LoVo (cell line): ENCODE data around the gene EDN2.

Source experiments
- DNase-seq: peaks from one replicate; pipeline ENCODE4 v3.0.0-alpha.2; 2016; ENCODE audit warnings: low spot score

EDN2 gene

DNA sequence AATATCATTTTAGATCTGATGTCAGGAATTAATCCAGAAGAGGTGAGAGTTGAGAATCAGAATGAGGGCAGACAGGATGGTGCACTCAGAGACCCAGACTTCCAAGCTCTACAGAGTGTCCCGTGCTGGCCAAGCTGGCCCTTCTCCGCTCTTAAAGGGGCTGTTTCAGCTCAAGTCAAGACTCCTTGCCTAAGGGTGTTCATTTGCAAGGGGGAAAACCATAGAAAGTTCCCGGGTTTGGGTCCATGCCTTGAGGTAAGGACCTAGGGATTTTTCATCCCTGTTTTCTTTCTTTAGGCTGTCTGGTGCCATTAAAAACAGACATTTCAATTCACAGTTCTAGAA lies 47.5 kb downstream of the EDN2 start:
- no peak for DNase-seq

DNA sequence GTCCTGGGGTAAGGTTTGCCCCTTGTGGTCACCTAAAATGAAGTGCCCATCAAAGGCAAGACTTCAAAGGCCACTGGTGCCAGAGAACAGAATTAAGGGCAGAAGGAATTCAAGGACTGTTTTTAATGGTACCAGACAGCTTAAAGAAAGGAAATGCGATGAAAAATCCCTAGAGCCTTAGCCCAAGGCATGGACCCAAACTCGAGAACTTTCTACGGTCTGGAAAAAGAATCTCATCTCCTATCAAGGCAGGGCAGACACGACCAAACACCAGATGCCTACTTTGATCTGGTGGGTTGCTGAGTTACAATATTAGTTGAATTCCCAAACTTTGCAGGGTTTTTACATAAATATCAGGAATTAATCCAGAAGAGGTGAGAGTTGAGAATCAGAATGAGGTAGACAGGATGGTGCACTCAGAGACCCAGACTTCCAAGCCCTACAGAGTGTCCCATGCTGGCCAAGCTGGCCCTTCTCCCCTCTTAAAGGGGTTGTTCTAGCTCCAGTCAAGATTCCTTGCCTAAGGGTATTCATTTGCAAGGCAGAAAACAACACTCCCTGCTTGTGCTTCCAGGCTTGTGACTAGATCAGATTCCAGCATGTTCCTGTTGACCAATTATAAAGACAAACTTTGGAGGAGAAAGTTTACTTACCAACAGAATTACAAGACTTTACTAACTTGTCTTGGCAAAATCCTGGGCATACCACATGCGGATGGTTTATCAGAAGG lies 48.0 kb downstream of the EDN2 start:
- no peak for DNase-seq

DNA sequence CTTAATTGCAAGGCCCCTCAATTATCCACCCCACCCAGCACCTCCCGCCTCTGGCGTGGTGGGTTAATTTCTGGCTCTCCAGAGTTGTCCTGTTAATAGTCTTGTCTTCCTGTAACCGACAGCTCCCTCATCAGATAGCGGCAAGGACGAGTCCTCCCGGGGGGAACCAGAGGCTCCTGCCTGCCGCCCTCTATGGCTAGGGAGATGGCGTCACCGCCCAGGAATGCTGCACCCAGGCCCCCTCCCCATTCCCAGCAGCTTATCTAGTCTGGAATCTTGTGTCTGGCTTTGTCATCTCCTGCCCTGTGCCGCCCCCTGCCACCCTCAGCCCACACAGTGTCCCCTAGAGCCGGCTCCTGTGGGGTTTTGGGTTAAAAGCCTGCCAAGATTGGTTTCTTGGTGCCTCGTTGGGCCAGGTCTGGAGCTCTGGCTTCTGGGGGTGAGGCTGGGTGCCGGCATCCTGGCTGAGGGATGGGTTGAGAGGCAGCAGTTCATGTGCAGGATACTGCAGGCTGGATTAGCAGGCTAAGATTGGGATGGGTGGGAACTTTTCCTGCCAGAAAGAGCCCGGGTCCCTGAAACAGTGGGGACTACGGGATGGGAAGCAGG lies 48.8 kb downstream of the EDN2 start:
- no peak for DNase-seq

DNA sequence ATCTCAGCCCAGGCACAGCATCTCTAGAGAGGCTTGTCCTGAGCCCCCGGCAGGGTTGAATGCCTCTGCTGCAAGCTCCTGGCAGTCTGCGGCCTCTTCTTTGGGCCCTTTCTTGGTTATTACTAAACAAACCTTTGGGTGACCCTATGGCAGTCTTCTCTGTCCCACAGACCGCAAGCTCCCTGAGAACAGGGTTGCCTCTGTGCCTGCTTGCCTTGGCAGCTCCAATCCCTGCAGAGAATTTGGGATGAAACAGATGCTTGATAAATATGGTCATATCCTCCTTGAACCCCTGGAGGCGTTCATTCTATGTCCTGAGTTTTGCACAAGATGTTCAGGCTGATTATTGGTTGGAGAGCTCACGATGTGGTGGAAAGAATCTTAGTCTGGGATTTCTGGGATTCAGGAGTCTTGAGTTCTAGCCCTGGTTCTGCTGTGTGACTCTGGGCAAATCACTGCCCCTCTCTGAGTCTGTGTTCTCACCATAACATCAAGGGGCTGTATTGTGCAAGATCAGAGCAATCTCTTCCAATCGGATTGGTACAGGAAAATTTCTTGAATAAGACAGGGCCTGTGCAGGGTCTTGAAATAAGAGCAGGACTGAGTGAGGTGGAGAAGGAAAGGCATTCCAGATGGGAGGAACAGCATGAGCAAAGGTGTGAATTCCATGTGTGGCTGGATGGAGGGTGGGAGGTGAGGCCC lies 49.6 kb downstream of the EDN2 start:
- DNase-seq, result no peak

GRCh38 chr1:41434306-41434705 lies 50.2 kb downstream of the EDN2 start:
- no peak for DNase-seq

DNA sequence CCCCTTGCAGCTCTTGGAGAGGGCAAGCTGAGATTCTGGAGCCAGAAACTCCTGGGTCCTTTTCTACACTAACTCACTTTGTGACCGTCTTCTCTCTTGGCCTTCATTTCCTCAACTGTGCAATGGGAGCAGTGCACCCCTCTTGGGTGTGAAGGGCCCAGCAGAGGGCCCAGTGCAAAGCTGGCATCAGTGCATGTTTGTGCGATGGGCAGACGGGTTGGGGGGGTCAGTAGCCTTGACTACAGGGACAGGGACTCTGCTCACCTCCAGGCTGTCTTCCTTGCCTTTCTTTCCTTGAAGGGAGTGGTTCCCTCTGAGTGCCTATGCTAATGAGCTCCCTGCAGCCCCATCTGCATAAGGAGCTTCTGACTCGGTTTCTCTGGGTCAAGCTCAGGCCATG lies 51.0 kb downstream of the EDN2 start:
- no peak for DNase-seq

DNA sequence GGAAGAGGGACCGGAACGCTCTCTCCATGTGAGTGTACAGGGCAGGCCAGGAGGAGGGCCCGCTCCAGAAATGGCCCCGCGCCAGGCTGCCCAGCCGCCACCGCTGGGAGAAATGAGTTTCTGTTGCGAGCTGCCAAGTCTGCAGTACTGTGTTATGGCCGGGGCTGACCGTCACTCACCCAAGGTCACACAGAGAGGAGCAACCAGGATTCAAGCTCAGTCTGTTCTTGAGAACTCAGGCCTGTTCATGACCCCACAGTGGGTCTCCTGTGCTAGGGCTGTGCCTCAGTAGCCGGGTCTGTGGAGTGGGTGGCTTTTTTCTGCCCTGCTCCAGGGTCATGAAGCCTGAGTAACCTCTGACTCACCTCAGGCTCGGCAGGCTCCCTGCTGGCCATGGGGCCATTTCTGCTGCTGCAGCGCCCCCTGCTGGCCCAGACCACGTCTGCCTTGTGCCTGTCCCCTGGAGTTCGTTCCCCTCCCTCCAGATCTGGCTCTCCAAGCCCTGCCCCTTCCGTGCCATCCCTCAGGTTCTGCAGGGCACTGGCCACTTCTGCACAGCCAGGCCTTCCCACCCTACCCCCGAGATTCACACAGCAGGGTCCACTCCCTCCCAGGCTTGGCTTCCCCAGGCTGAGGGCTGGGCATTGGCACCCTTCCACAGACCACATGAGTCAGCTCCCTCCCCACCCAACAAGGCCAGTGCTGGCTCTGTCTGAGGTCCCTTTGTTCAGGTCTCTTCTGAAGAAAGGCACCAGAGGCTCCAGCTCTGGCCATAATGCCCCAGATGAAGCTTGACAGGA lies 51.8 kb downstream of the EDN2 start:
- peak; percentile 92 for DNase-seq

- DNase-seq, result no peak
Measured at GRCh38 chr1:41431490-41432350, 52.8 kb downstream of the EDN2 start.

DNA sequence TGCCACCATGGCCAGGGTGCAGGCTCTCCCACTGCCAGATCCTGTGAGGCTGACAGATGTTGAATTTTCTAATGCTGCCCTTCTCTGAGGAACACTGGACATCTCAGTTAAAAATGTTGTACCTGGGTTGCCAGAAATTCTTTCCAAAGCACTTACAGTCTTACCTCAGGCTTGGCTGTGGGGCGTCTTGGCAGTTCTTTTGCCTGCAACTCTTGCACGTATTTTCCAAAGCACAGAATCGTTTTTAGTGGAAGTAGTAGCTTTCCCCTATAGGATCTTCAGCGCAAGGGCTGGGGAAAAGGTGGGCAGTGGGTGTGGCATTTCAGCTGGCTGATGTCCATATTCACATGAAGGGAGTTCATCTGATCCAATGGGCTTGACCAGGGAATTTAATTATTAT lies 53.9 kb downstream of the EDN2 start:
- no peak for DNase-seq

- no peak for DNase-seq
Measured at GRCh38 chr1:41430069-41430468, 54.4 kb downstream of the EDN2 start.

DNA sequence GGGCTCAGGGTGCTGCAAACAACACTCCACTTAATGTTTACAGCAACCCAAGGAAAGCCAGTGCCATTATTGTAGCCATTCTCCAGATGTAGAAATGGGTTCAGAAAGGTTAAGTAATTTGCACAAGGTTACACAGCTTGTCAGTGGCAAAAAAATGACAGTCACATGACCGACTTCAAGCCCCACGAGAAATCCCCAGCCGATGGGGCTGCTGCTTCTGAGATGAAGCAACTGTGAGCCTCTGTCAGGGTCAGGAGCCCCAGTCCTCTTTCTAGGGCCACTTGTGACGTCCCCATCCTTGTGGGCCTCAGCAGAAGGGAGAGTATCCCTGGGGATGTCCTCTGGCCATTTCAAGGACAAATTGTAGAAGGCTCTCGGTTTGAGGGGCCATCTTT lies 54.8 kb downstream of the EDN2 start:
- DNase-seq, result no peak
